ENCODE measurements around the gene FAM53C.
"Not testable (repeated sequence)": the region's sequence is repeated elsewhere in the genome, so short reads cannot be mapped to it uniquely, and the experiment has no call there.

Gene FAM53C

DNA sequence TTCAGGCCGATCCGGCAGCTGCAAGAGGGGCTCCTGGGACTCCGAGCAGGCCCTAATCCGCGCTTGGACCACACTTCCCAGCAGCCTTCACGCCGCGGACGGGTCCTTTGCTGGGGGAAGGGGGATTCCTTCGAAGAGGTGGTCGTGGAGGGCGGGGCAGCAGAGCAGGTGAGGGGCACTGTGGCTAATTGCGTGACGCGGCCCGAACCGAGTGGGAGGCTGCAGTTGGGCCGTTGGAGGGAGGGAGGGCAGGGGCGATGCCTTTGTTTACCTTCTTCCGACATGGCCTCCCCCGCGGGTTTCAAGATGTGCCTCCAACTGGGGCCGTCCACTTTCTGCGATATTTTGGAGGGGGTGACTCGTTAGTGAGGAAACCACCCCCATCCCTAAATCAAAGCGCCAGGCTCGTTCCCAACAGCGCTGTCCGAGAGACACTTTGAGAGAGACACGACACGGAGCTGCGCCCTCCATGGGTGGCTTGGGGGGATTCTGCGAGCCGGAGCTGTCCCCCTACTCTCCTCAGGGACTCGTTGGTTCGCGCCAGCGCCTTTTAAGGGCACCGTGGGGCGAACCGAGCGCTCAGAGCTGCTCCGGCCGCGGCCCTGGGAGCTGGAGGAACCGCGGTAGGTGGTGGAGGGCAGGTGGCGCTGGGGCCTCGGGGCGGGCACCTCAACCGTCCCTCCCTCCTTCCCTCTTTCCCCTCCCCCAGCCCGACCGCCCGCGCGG lies at the start of gene FAM53C:
FAM53C (plus strand) TSS at position 582 of the 726 bp plus-strand sequence. CDS start 3,070 bp downstream, outside the sequence.
- no peak for TF ChIP-seq CTCF (IDR thresholded peaks at IDR 0.05; ENCODE audit: borderline replicate concordance, insufficient read depth, low read depth, low read length)
- peak within 1 kb of the TSS; percentile 69 for H3K4me3 ChIP-seq (ENCODE audit: low read depth, low read length)

GRCh38 chr5:138289296-138289695 lies 48.8 kb upstream of the FAM53C start:
- no peak overlapping the region for H3K4me3 ChIP-seq (ENCODE audit: low read depth, low read length)
- no peak for TF ChIP-seq CTCF (IDR thresholded peaks at IDR 0.05; ENCODE audit: borderline replicate concordance, insufficient read depth, low read depth, low read length)

DNA sequence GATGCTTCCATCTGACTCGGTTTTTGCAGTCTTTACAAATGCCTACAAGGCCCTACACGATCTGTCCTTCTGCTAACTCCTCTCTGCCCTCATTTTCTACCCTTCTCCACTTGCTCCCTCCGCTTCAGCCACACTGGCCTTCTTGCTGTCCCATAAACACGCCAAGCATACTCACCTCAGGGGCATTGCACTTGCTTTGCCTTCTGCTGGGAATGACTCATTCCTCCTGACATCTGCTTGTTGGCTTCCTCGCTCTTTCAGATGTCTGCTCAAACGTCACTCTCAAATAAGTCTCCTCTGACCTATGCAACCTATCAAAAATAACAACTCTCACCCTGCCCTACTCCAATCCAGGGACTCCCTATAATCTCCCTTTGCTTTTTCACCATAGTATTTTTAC lies 34.7 kb upstream of the FAM53C start:
- TF ChIP-seq CTCF (IDR thresholded peaks at IDR 0.05; ENCODE audit: borderline replicate concordance, insufficient read depth, low read depth, low read length) = no peak
- no peak overlapping the region for H3K4me3 ChIP-seq (ENCODE audit: low read depth, low read length)

- no peak for TF ChIP-seq CTCF (IDR thresholded peaks at IDR 0.05; ENCODE audit: borderline replicate concordance, insufficient read depth, low read depth, low read length)
- no peak overlapping the region for H3K4me3 ChIP-seq (ENCODE audit: low read depth, low read length)
Observed at GRCh38 chr5:138305797-138306196, 32.3 kb upstream of the FAM53C start.

GRCh38 chr5:138315751-138316278 lies 22.3 kb upstream of the FAM53C start:
- no peak overlapping the region for H3K4me3 ChIP-seq (ENCODE audit: low read depth, low read length)
- TF ChIP-seq CTCF (IDR thresholded peaks at IDR 0.05; ENCODE audit: borderline replicate concordance, insufficient read depth, low read depth, low read length) = no peak

GRCh38 chr5:138316355-138316754 lies 21.7 kb upstream of the FAM53C start:
- TF ChIP-seq CTCF (IDR thresholded peaks at IDR 0.05; ENCODE audit: borderline replicate concordance, insufficient read depth, low read depth, low read length) = no peak
- no peak overlapping the region for H3K4me3 ChIP-seq (ENCODE audit: low read depth, low read length)

- H3K4me3 ChIP-seq (ENCODE audit: low read depth, low read length) = not testable (repeated sequence)
Observed at GRCh38 chr5:138318211-138318610, 19.9 kb upstream of the FAM53C start.
